H9 (cell line): ENCODE data around the gene C14orf132. TPM values are rescaled to one million over a fixed set of nuclear protein-coding genes. Genes with fewer than 3 reads are reported as not detected.

Experiments
- DNase-seq: peaks from one replicate; pipeline ENCODE4 v3.0.0-alpha.2; 2017
- H2AFZ ChIP-seq: one replicate; pipeline ENCODE4 v1.6.1; 2013; ENCODE audit warnings: mild to moderate bottlenecking, low read length, control low read depth, moderate library complexity
- H2AK5ac ChIP-seq: 2 replicates; pipeline ENCODE4 v1.6.1; 2013; ENCODE audit warnings: low read length, control low read depth, mixed read lengths; ENCODE audit not compliant: insufficient read length
- H2BK120ac ChIP-seq: one replicate; pipeline ENCODE4 v1.6.1; 2013; ENCODE audit warnings: low read depth, mild to moderate bottlenecking, low read length, control low read depth, inconsistent platforms; ENCODE audit not compliant: poor library complexity, severe bottlenecking
- H2BK12ac ChIP-seq: 2 replicates; pipeline ENCODE4 v1.6.1; 2013; ENCODE audit warnings: low read length, control low read depth, mixed read lengths, low read depth; ENCODE audit not compliant: insufficient read length
- H2BK15ac ChIP-seq: 2 replicates; pipeline ENCODE4 v1.6.1; 2013; ENCODE audit warnings: low read depth, low read length, control low read depth
- H2BK20ac ChIP-seq: one replicate; pipeline ENCODE4 v1.6.1; 2013; ENCODE audit warnings: low read depth, mild to moderate bottlenecking, low read length, control low read depth, inconsistent platforms; ENCODE audit not compliant: poor library complexity, severe bottlenecking
- H2BK5ac ChIP-seq: 2 replicates; pipeline ENCODE4 v1.6.1; 2013; ENCODE audit warnings: low read length, control low read depth, mixed read lengths; ENCODE audit not compliant: insufficient read length
- H3K14ac ChIP-seq: 2 replicates; pipeline ENCODE4 v1.6.1; 2013; ENCODE audit warnings: low read length, control low read depth; ENCODE audit not compliant: insufficient read depth
- H3K18ac ChIP-seq: 2 replicates; pipeline ENCODE4 v1.6.1; 2013; ENCODE audit warnings: low read depth, mild to moderate bottlenecking, mixed read lengths, low read length, control low read depth; ENCODE audit not compliant: insufficient read length
- H3K23ac ChIP-seq: 2 replicates; pipeline ENCODE4 v1.6.1; 2013; ENCODE audit warnings: low read length, control low read depth, mixed read lengths, low read depth; ENCODE audit not compliant: insufficient read length
- H3K23me2 ChIP-seq: 2 replicates; pipeline ENCODE4 v1.6.1; 2013; ENCODE audit warnings: low read depth, mild to moderate bottlenecking, mixed read lengths, low read length, control low read depth; ENCODE audit not compliant: insufficient read length, poor library complexity, severe bottlenecking
- H3K27ac ChIP-seq: 2 replicates; pipeline ENCODE4 v1.5.1; 2013; ENCODE audit warnings: low read length, control low read depth, mixed read lengths, low read depth; ENCODE audit not compliant: insufficient read length
- H3K27me3 ChIP-seq: 2 replicates; pipeline ENCODE4 v1.6.1; 2013; ENCODE audit warnings: low read length, control low read depth, inconsistent platforms; ENCODE audit not compliant: insufficient read depth
- H3K4ac ChIP-seq: 2 replicates; pipeline ENCODE4 v1.6.1; 2013; ENCODE audit warnings: low read depth, mild to moderate bottlenecking, control low read depth, inconsistent platforms, low read length, moderate library complexity
- H3K4me1 ChIP-seq: 2 replicates; pipeline ENCODE4 v1.6.1; 2013; ENCODE audit warnings: low read length, control low read depth, inconsistent platforms; ENCODE audit not compliant: insufficient read depth
- H3K4me2 ChIP-seq: 2 replicates; pipeline ENCODE4 v1.6.1; 2013; ENCODE audit warnings: low read length, control low read depth, mixed read lengths; ENCODE audit not compliant: insufficient read length, insufficient read depth
- H3K56ac ChIP-seq: 2 replicates; pipeline ENCODE4 v1.6.1; 2013; ENCODE audit warnings: low read depth, mild to moderate bottlenecking, mixed read lengths, low read length, control low read depth; ENCODE audit not compliant: insufficient read length
- H3K79me1 ChIP-seq: 2 replicates; pipeline ENCODE4 v1.6.1; 2013; ENCODE audit warnings: low read depth, mild to moderate bottlenecking, moderate library complexity, low read length, control low read depth, inconsistent platforms; ENCODE audit not compliant: insufficient read depth, poor library complexity, severe bottlenecking
- H3K79me2 ChIP-seq: 2 replicates; pipeline ENCODE4 v1.6.1; 2013; ENCODE audit warnings: low read length, control low read depth, inconsistent platforms; ENCODE audit not compliant: insufficient read depth
- H3K9ac ChIP-seq: 2 replicates; pipeline ENCODE4 v1.6.1; 2013; ENCODE audit warnings: low read length, control low read depth, mixed read lengths; ENCODE audit not compliant: insufficient read length; ENCODE audit errors: extremely low read depth
- H3K9me3 ChIP-seq: one replicate; pipeline ENCODE4 v1.6.1; 2013; ENCODE audit warnings: low read depth, low read length, inconsistent platforms; ENCODE audit not compliant: control insufficient read depth
- H3T11ph ChIP-seq: one replicate; pipeline ENCODE4 v1.6.1; 2013; ENCODE audit warnings: mild to moderate bottlenecking, low read length, control low read depth, inconsistent platforms
- H4K20me1 ChIP-seq: one replicate; pipeline ENCODE4 v1.6.1; 2013; ENCODE audit not compliant: control insufficient read depth, insufficient read length, insufficient read depth
- H4K5ac ChIP-seq: 2 replicates; pipeline ENCODE4 v1.6.1; 2013; ENCODE audit warnings: low read depth, mild to moderate bottlenecking, mixed read lengths, low read length, control low read depth; ENCODE audit not compliant: insufficient read length
- H4K8ac ChIP-seq: replicated peaks from 2 replicates; pipeline ENCODE4 v1.6.1; 2013; ENCODE audit warnings: low read length, control low read depth, mixed read lengths, low read depth; ENCODE audit not compliant: insufficient read length
- H4K91ac ChIP-seq: 2 replicates; pipeline ENCODE4 v1.6.1; 2013; ENCODE audit warnings: low read depth, mild to moderate bottlenecking, moderate library complexity, mixed read lengths, low read length, control low read depth; ENCODE audit not compliant: insufficient read length
- H3K27ac Mint-ChIP-seq, 3 experiments: 2 replicates in 2 of 3; 3 replicates in 1 of 3; pipeline ENCODE4 v1.8.0; 2020 to 2021; ENCODE audit warnings: mixed read lengths in 3 of 3, mild to moderate bottlenecking in 1 of 3, moderate library complexity in 1 of 3
- H3K27me3 Mint-ChIP-seq: 2 replicates; pipeline ENCODE4 v1.8.0; 2021; ENCODE audit warnings: low read depth, mild to moderate bottlenecking, moderate library complexity, mixed read lengths
- H3K36me3 Mint-ChIP-seq, 3 experiments: 2 replicates in 2 of 3; 3 replicates in 1 of 3; pipeline ENCODE4 v1.8.0; 2020 to 2021; ENCODE audit warnings: low read depth in 3 of 3, mixed read lengths in 3 of 3; ENCODE audit not compliant: insufficient read depth in 1 of 3
- H3K4me1 Mint-ChIP-seq, 2 experiments: 2 replicates each; pipeline ENCODE4 v1.8.0; 2020; ENCODE audit warnings: mixed read lengths in 2 of 2
- H3K4me3 Mint-ChIP-seq, 2 experiments: 2 replicates in 1 of 2; 3 replicates in 1 of 2; pipeline ENCODE4 v1.8.0; 2020 to 2021; ENCODE audit warnings: mild to moderate bottlenecking in 2 of 2, mixed read lengths in 2 of 2, moderate library complexity in 1 of 2
- H3K9me3 Mint-ChIP-seq, 2 experiments: 2 replicates in 1 of 2; 3 replicates in 1 of 2; pipeline ENCODE4 v1.8.0; 2020; ENCODE audit warnings: mild to moderate bottlenecking in 2 of 2, mixed read lengths in 2 of 2, moderate library complexity in 1 of 2
- WGBS: extraction: QIAGEN DNeasy Blood & Tissue Kit; methylation state at CpG from one replicate; pipeline ENCODE4 v1.1.7; 2013; ENCODE audit warnings: missing lambda C conversion rate, low lambda C conversion rate, mixed read lengths; ENCODE audit not compliant: insufficient read length; ENCODE audit errors: extremely low coverage; 5-methylcytosine and 5-hydroxymethylcytosine counted together
- total RNA-seq: library from RNA; stranded (reverse); gene quantifications from 2 replicates; pipeline ENCODE4 v1.2.1, GENCODE V29; 2021
- TF ChIP-seq, protein P1 (sequence below): fragments of 200-600 bp; sonication (generic); conservative IDR thresholded peaks from 3 replicates; pipeline ENCODE4 v1.8.0; 2021; ENCODE audit warnings: antibody characterized with exemption, mild to moderate bottlenecking

C14orf132 gene
- total RNA-seq, 1 experiment from 2014 or later, result 5.7 TPM

GRCh38 chr14:96105926-96106441 lies 66.8 kb downstream of the C14orf132 start:
- no CpG with 5 or more reads among the region's 15 CpGs for WGBS

More at GRCh38 chr14:96105926-96106441, 66.8 kb downstream of the C14orf132 start:
- H3K23me2 ChIP-seq, result no peaks in the 10 kb centered on the region
- H3K79me1 ChIP-seq, result no peaks in the 10 kb centered on the region
- H2AFZ ChIP-seq, result no peak overlapping the region
- no peak overlapping the region for H2BK20ac ChIP-seq
- no peaks in the 10 kb centered on the region for H3K27me3 ChIP-seq
- H3K9ac ChIP-seq, result no peak overlapping the region
- Mint-ChIP-seq H3K27ac (0 out of 7 replicates have a peak overlapping the region, but pooled peaks of 1 of the 3 experiments have one; percentile 51), H3K4me3 (no peak overlapping the region), H3K4me1 (peaks cover 8 to 9% of the 10 kb centered on the region in 2 experiments), H3K36me3 (no peaks in the 10 kb centered on the region; a peak in 1 of 7 replicates), H3K27me3 (peaks cover 17% of the 10 kb centered on the region), H3K9me3 (peaks cover 0 to 5% of the 10 kb centered on the region in 2 experiments; a peak in 2 of 5 replicates)
- H3K23ac ChIP-seq, result no peak overlapping the region
- no peak overlapping the region for H3K4ac ChIP-seq
- TF ChIP-seq, protein P1, sequence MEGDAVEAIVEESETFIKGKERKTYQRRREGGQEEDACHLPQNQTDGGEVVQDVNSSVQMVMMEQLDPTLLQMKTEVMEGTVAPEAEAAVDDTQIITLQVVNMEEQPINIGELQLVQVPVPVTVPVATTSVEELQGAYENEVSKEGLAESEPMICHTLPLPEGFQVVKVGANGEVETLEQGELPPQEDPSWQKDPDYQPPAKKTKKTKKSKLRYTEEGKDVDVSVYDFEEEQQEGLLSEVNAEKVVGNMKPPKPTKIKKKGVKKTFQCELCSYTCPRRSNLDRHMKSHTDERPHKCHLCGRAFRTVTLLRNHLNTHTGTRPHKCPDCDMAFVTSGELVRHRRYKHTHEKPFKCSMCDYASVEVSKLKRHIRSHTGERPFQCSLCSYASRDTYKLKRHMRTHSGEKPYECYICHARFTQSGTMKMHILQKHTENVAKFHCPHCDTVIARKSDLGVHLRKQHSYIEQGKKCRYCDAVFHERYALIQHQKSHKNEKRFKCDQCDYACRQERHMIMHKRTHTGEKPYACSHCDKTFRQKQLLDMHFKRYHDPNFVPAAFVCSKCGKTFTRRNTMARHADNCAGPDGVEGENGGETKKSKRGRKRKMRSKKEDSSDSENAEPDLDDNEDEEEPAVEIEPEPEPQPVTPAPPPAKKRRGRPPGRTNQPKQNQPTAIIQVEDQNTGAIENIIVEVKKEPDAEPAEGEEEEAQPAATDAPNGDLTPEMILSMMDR, result no peak
- H3K79me2 ChIP-seq, result no peaks in the 10 kb centered on the region
- H2BK15ac ChIP-seq, result no peak overlapping the region
- H3K56ac ChIP-seq, result no peak overlapping the region
- H2AK5ac ChIP-seq, result no peak overlapping the region
- H3K4me2 ChIP-seq, result no peak overlapping the region
- no peak overlapping the region for H3K27ac ChIP-seq
- no peak overlapping the region for H3K14ac ChIP-seq
- no peak for DNase-seq
- no peak overlapping the region for H4K8ac ChIP-seq
- no peaks in the 10 kb centered on the region for H3K4me1 ChIP-seq
- no peak overlapping the region for H3T11ph ChIP-seq
- no peak overlapping the region for H4K91ac ChIP-seq
- H4K20me1 ChIP-seq, result no peaks in the 10 kb centered on the region
- H4K5ac ChIP-seq, result no peak overlapping the region
- H2BK5ac ChIP-seq, result no peak overlapping the region
- H3K9me3 ChIP-seq, result no peaks in the 10 kb centered on the region
- H2BK12ac ChIP-seq, result no peak overlapping the region
- H3K18ac ChIP-seq, result no peak overlapping the region
- H2BK120ac ChIP-seq, result no peak overlapping the region
